GM20000 (cell line): ENCODE measurements around the gene RPL31.

Experiments used
- DNase-seq: peaks from one replicate; pipeline ENCODE4 v3.0.0; 2012; ENCODE audit warnings: low spot score
- CTCF ChIP-seq: IDR thresholded peaks from 2 replicates; pipeline ENCODE4 v1.5.1; 2012; ENCODE audit warnings: mild to moderate bottlenecking, control low read depth; ENCODE audit errors: extremely low read depth, missing control alignments

Gene RPL31

GRCh38 chr2:100976061-100976460, 26.0 kb upstream of the RPL31 start:
- no peak for TF ChIP-seq CTCF
- DNase-seq: no peak

- DNase-seq: peak; percentile 76
These were observed 25.3 kb upstream of the RPL31 start for GRCh38 chr2:100976645-100977391.

GRCh38 chr2:100977511-100977910, 24.6 kb upstream of the RPL31 start:
- DNase-seq: no peak
- no peak for TF ChIP-seq CTCF

More at GRCh38 chr2:100976645-100977391, 25.3 kb upstream of the RPL31 start:
- TF ChIP-seq CTCF: no peak

GRCh38 chr2:100978582-100979191, 23.4 kb upstream of the RPL31 start:
- DNase-seq: no peak
- no peak for TF ChIP-seq CTCF

GRCh38 chr2:100980046-100980445, 22.0 kb upstream of the RPL31 start:
- DNase-seq: no peak
- no peak for TF ChIP-seq CTCF

GRCh38 chr2:100981011-100981410, 21.1 kb upstream of the RPL31 start:
- TF ChIP-seq CTCF: no peak
- no peak for DNase-seq

- no peak for TF ChIP-seq CTCF
- no peak for DNase-seq
These were observed 19.6 kb upstream of the RPL31 start for GRCh38 chr2:100982431-100982861.
